Ureter (tissue), 1 donor: ENCODE results near the gene KRTAP5-1. TPM values are rescaled to one million over a fixed set of nuclear protein-coding genes. Genes with fewer than 3 reads are reported as not detected.
A peak's percentile ranks its signal among the peaks of the same experiment; 100 is the strongest.
"Not testable (repeated sequence)": the region's sequence is repeated elsewhere in the genome, so short reads cannot be mapped to it uniquely, and the experiment has no call there.

ENCODE experiments used
- DNase-seq: peaks from one replicate; pipeline ENCODE4 v3.0.0-alpha.2; 2020; ENCODE audit warnings: low spot score
- total RNA-seq: library from RNA; stranded (reverse); gene quantifications from one replicate; pipeline ENCODE4 v1.2.4, GENCODE V29; 2023
- donor health status: DM: yes; HTN: yes; CAD: no.

The KRTAP5-1 gene
- not detected for total RNA-seq

- not testable (repeated sequence) for DNase-seq
These were observed at the start of gene KRTAP5-1 for GRCh38 chr11:1584661-1585370. Gene KRTAP5-1, minus strand, starts transcription at chr11:1585283. Its CDS starts 34 bp downstream, at chr11:1585249.

GRCh38 chr11:1633864-1634263 is 48.8 kb upstream of the KRTAP5-1 start:
- DNase-seq = no peak

- DNase-seq = no peak
These were observed 47.1 kb upstream of the KRTAP5-1 start for GRCh38 chr11:1632053-1632714.

- no peak for DNase-seq
These were observed 46.0 kb upstream of the KRTAP5-1 start for GRCh38 chr11:1631066-1631568.

- DNase-seq = no peak
These were observed 45.2 kb upstream of the KRTAP5-1 start for GRCh38 chr11:1630271-1630670.

GRCh38 chr11:1629326-1630185 is 44.5 kb upstream of the KRTAP5-1 start, which contains the start of gene KRTAP5-5:
Gene KRTAP5-5, plus strand, starts transcription at chr11:1629775. Its CDS starts 66 bp downstream, at chr11:1629841.
- DNase-seq = no peak

- peak; percentile 58 for DNase-seq
These were observed 43.6 kb upstream of the KRTAP5-1 start for GRCh38 chr11:1628506-1629325.

GRCh38 chr11:1625541-1625940 is 40.5 kb upstream of the KRTAP5-1 start:
- no peak for DNase-seq

GRCh38 chr11:1624621-1625020 is 39.5 kb upstream of the KRTAP5-1 start:
- no peak for DNase-seq

GRCh38 chr11:1623716-1624115 is 38.6 kb upstream of the KRTAP5-1 start:
- DNase-seq = no peak

GRCh38 chr11:1622086-1622485 is 37.0 kb upstream of the KRTAP5-1 start, which contains the start of gene KRTAP5-4:
Gene KRTAP5-4, minus strand, starts transcription at chr11:1622138. Its CDS starts 45 bp downstream, at chr11:1622093.
- no peak for DNase-seq

- DNase-seq = no peak
These were observed 34.4 kb upstream of the KRTAP5-1 start for GRCh38 chr11:1619449-1619848.

- no peak for DNase-seq
These were observed 33.1 kb upstream of the KRTAP5-1 start for GRCh38 chr11:1618231-1618630.

- no peak for DNase-seq
These were observed 23.3 kb upstream of the KRTAP5-1 start, which contains the start of gene KRTAP5-3 for GRCh38 chr11:1608363-1608762. Gene KRTAP5-3, minus strand, starts transcription at chr11:1608463. Its CDS starts 78 bp downstream, at chr11:1608385.

- DNase-seq = not testable (repeated sequence)
These were observed 22.8 kb upstream of the KRTAP5-1 start for GRCh38 chr11:1607901-1608300.

GRCh38 chr11:1607156-1607845 is 22.2 kb upstream of the KRTAP5-1 start:
- not testable (repeated sequence) for DNase-seq

- DNase-seq = not testable (repeated sequence)
These were observed 20.8 kb upstream of the KRTAP5-1 start for GRCh38 chr11:1605923-1606322.

- no peak for DNase-seq
These were observed 19.6 kb upstream of the KRTAP5-1 start for GRCh38 chr11:1604711-1605110.

GRCh38 chr11:1604181-1604580 is 19.1 kb upstream of the KRTAP5-1 start:
- DNase-seq = no peak

- DNase-seq = no peak
These were observed 18.5 kb upstream of the KRTAP5-1 start for GRCh38 chr11:1603629-1604028.
